CD4-positive, alpha-beta T cell (primary cell): ENCODE measurements around the gene PSMC5. TPM values are rescaled to one million over a fixed set of nuclear protein-coding genes. Genes with fewer than 3 reads are reported as not detected.

Experiments used
- ATAC-seq: fragments of 200-7000 bp; cut with Tn5 transposase; one replicate; pipeline ENCODE4 v1.10.0; 2022; ENCODE audit warnings: mild to moderate bottlenecking; ENCODE audit not compliant: poor library complexity
- CTCF ChIA-PET: fragments of 350-600 bp; sonication (Branson Sonifier 250); formaldehyde crosslinking; loops from one replicate; lab custom pipeline; 2021; ENCODE audit warnings: antibody characterized with exemption, inconsistent platforms; lab: Charles Lee
- POLR2A ChIA-PET: fragments of 350-600 bp; sonication (Branson Sonifier 250); formaldehyde crosslinking; loops from one replicate; lab custom pipeline; 2021; ENCODE audit warnings: antibody characterized with exemption, inconsistent platforms; lab: Charles Lee
- DNase-seq, 14 experiments: peaks; one replicate each; pipeline ENCODE4 v3.0.0-alpha.2; 2013 to 2020; ENCODE audit warnings: mixed read lengths in 2 of 14
- H3K27ac ChIP-seq, 2 donors: one replicate each; pipeline versions ENCODE4 v1.5.1 to v1.7.0; 2013; ENCODE audit warnings: low read length in 2 of 2, low read depth in 1 of 2, mild to moderate bottlenecking in 1 of 2
- H3K27me3 ChIP-seq, 2 experiments: 1 replicate in 1 of 2; 2 replicates in 1 of 2; pipeline versions ENCODE4 v1.6.1 to v1.7.0; 2013; ENCODE audit warnings: low read length in 2 of 2, control low read depth in 1 of 2, mild to moderate bottlenecking in 1 of 2, moderate library complexity in 1 of 2; ENCODE audit not compliant: insufficient read depth in 2 of 2, control insufficient read depth in 1 of 2
- H3K36me3 ChIP-seq: one replicate; pipeline ENCODE4 v1.6.1; 2013; ENCODE audit warnings: low read length, control low read depth; ENCODE audit not compliant: insufficient read depth
- H3K4me1 ChIP-seq: one replicate; pipeline ENCODE4 v1.6.1; 2013; ENCODE audit warnings: low read length, control low read depth; ENCODE audit not compliant: insufficient read depth
- H3K4me3 ChIP-seq: one replicate; pipeline ENCODE4 v1.5.1; 2013; ENCODE audit warnings: mild to moderate bottlenecking, low read length, moderate library complexity
- H3K9me3 ChIP-seq, 2 experiments: 1 replicate in 1 of 2; 2 replicates in 1 of 2; pipeline versions ENCODE4 v1.6.1 to v1.7.0; 2013; ENCODE audit warnings: low read length in 2 of 2, mild to moderate bottlenecking in 2 of 2, control low read depth in 1 of 2, moderate library complexity in 1 of 2; ENCODE audit not compliant: control insufficient read depth in 1 of 2, insufficient read depth in 1 of 2
- H3K27ac Mint-ChIP-seq: one replicate; pipeline ENCODE4 v1.8.0; 2020; ENCODE audit warnings: mixed read lengths
- H3K27me3 Mint-ChIP-seq: one replicate; pipeline ENCODE4 v1.8.0; 2021; ENCODE audit warnings: mixed read lengths
- H3K36me3 Mint-ChIP-seq: one replicate; pipeline ENCODE4 v1.8.0; 2021; ENCODE audit warnings: low read depth, mixed read lengths
- H3K4me1 Mint-ChIP-seq: one replicate; pipeline ENCODE4 v1.8.0; 2021; ENCODE audit warnings: low read depth, mixed read lengths
- H3K4me3 Mint-ChIP-seq: one replicate; pipeline ENCODE4 v1.8.0; 2020; ENCODE audit warnings: mild to moderate bottlenecking, mixed read lengths
- H3K9me3 Mint-ChIP-seq: one replicate; pipeline ENCODE4 v1.8.0; 2020; ENCODE audit warnings: mixed read lengths
- CTCF ChIP-seq: fragments of 200-600 bp; IDR thresholded peaks from one replicate; pipeline ENCODE4 v1.8.0; 2022; ENCODE audit warnings: antibody characterized with exemption, mild to moderate bottlenecking
- intact Hi-C, 2 experiments: fragments of 100-400 bp; cut with DNase I in 1 of 2; cut with micrococcal nuclease in 1 of 2; formaldehyde crosslinking; loops; one replicate each; pipeline versions ENCODE4 v1.15.1 to v1.9.0; 2023 to 2025; cut with DNase I, micrococcal nuclease
- total RNA-seq, 174 experiments: library from RNA in 2 of 174; stranded (reverse) in 2 of 174; gene quantifications; one replicate each; pipeline ENCODE4 v1.2.3 and lab custom pipeline; 2021 to 2026

The PSMC5 gene
- total RNA-seq, 2 experiments from 2014 or later: 83.1 to 84.6 TPM

GRCh38 chr17:63830278-63830677 is 3.0 kb downstream of the PSMC5 start:
- no peaks in the 10 kb centered on the region for H3K27me3 Mint-ChIP-seq
- DNase-seq (no peak), ATAC-seq (no peak)
- Histone ChIP-seq H3K36me3 (peaks cover 73% of the 10 kb centered on the region), H3K4me1 (peaks cover 80% of the 10 kb centered on the region), H3K4me3 (no peak overlapping the region), H3K27ac (peak overlapping the region in 1 of 2 donors; percentile 26), H3K27me3 (no peaks in the 10 kb centered on the region), H3K9me3 (no peaks in the 10 kb centered on the region)
- peak overlapping the region; percentile 96 for H3K27ac Mint-ChIP-seq
- H3K36me3 Mint-ChIP-seq: peaks cover 100% of the 10 kb centered on the region
- ChIA-PET CTCF (interaction anchor here (0.7 to 1.7 kb wide), 2 partner anchors 11 to 19 kb away, joined by 3 to 11 read pairs; no protein-coding TSS in a partner anchor), POLR2A (interaction anchor here (1.3 to 7.3 kb wide), 3 partner anchors 11 to 132 kb away, joined by 4 to 86 read pairs (median 5); partner anchors contain the start of genes CCDC47, DDX42 and SMARCD2)
- H3K4me1 Mint-ChIP-seq: peaks cover 85% of the 10 kb centered on the region
- no peaks in the 10 kb centered on the region for H3K9me3 Mint-ChIP-seq
- intact Hi-C loops: loop anchor here in 1 of 2 experiments (10.0 kb wide), 1 partner anchor 405 kb away; no protein-coding TSS in a partner anchor
- TF ChIP-seq CTCF: no peak
- H3K4me3 Mint-ChIP-seq: peak overlapping the region; percentile 71

- H3K4me3 Mint-ChIP-seq: peak overlapping the region; percentile 71
- Histone ChIP-seq H3K36me3 (peaks cover 74% of the 10 kb centered on the region), H3K9me3 (no peaks in the 10 kb centered on the region), H3K4me3 (no peak overlapping the region), H3K27ac (peak overlapping the region in 1 of 2 donors; percentile 37), H3K4me1 (peaks cover 76% of the 10 kb centered on the region), H3K27me3 (no peaks in the 10 kb centered on the region)
- no peak for TF ChIP-seq CTCF
- H3K4me1 Mint-ChIP-seq: peaks cover 81% of the 10 kb centered on the region
- peak overlapping the region; percentile 96 for H3K27ac Mint-ChIP-seq
- POLR2A ChIA-PET: interaction anchor here (0.6 to 7.3 kb wide), 7 partner anchors 10 to 136 kb away, joined by 3 to 86 read pairs (median 5); partner anchors contain the start of genes CCDC47, DDX42, SMARCD2 and STRADA
- H3K27me3 Mint-ChIP-seq: no peaks in the 10 kb centered on the region
- H3K36me3 Mint-ChIP-seq: peaks cover 100% of the 10 kb centered on the region
- ATAC-seq (no peak), DNase-seq (no peak)
- CTCF ChIA-PET: interaction anchor here (0.7 to 1.7 kb wide), 2 partner anchors 10 to 18 kb away, joined by 3 to 11 read pairs; no protein-coding TSS in a partner anchor
- intact Hi-C loops: loop anchor here in 1 of 2 experiments (10.0 kb wide), 1 partner anchor 406 kb away; no protein-coding TSS in a partner anchor
- H3K9me3 Mint-ChIP-seq: no peaks in the 10 kb centered on the region
These were observed 3.8 kb downstream of the PSMC5 start for GRCh38 chr17:63830904-63831491.

GRCh38 chr17:63831505-63831904 is 4.3 kb downstream of the PSMC5 start:
- no peaks in the 10 kb centered on the region for H3K27me3 ChIP-seq
- no peak overlapping the region for H3K4me3 ChIP-seq
- ChIA-PET CTCF (interaction anchor here (1.7 kb wide), 1 partner anchor 18 kb away, joined by 11 read pairs; no protein-coding TSS in a partner anchor), POLR2A (interaction anchor here (0.6 to 7.3 kb wide), 6 partner anchors 9 to 137 kb away, joined by 3 to 86 read pairs (median 4); partner anchors contain the start of genes CCDC47, DDX42, SMARCD2 and STRADA)
- peaks cover 71% of the 10 kb centered on the region for H3K4me1 ChIP-seq
- H3K36me3 ChIP-seq: peaks cover 79% of the 10 kb centered on the region
- Mint-ChIP-seq H3K36me3 (peaks cover 99% of the 10 kb centered on the region), H3K4me3 (peak overlapping the region; percentile 62), H3K27me3 (no peaks in the 10 kb centered on the region), H3K27ac (peak overlapping the region; percentile 69), H3K9me3 (no peaks in the 10 kb centered on the region), H3K4me1 (peaks cover 76% of the 10 kb centered on the region)
- no peak for TF ChIP-seq CTCF
- no peaks in the 10 kb centered on the region for H3K9me3 ChIP-seq
- H3K27ac ChIP-seq: peak overlapping the region; percentile 2 to 37
- peak in 1 of 14 experiments; percentile 38 for DNase-seq
- ATAC-seq: no peak
- intact Hi-C loops: loop anchor here in 1 of 2 experiments (10.0 kb wide), 1 partner anchor 407 kb away; no protein-coding TSS in a partner anchor
